Fibroblast of peridontal ligament (primary cell): ENCODE data around the gene SORCS2.

Experiments
- DNase-seq: peaks from one replicate; pipeline ENCODE4 v3.0.0-alpha.2; 2010; ENCODE audit errors: extremely low read depth

The SORCS2 gene

DNA sequence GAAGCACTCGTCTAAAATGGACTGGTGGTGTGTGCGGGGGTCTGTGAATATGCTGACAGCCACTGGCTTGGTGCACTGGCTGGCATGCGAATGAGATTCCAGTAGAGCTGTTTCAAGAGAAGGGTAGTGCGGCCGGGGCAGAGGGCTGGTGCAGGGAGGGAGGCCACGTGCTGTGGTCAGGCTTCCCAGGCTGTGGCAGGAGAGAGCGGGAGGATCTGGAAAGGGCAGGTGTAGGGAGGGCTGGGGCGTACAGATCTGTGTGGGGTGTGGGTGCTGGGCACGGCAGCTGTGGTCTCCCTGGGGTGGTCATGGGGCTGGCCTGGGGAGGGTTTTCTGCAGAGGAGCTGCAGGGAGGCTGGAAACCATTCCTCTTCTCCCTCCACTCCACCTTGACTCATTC lies 30.2 kb downstream of the SORCS2 start:
- DNase-seq = no peak

DNA sequence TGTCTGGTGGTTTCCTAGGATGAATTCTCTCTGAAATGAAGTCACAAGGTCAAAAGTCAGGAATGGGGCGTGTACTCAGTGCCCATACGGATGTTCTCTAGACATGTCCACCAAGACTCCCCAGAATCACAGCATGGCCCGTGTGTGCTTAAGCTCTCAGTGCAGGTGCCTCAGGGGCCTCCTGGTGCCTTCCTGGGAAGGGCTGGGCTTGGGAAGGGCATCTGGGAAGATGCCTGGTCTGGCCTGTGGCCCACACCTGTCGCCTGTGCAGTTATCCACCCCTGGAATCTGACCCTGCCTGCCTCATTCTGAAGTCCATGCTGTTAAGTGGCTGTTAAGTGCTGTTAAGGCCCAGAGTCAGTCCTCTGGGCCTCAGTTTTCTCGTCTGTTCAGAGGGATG lies 31.2 kb downstream of the SORCS2 start:
- no peak for DNase-seq

DNA sequence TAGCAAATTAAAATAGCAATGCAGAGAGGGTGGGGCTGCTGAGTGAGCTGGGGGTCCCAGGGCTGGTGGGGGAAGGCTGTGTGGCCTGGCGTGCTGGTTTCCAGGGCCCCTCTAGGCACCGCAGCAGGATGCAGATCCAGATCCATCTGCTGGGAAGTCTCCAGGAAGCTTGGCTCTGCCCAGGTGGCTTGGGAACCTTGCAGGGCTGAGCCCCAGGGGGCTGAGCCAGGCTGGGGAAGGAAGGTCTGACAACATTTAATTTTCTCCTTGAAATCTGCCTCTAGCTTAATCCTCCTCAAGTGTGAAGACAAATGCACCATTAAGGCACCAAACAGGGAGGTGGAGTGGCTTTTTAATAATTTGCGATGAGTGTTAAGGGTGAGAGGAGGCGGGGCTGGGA lies 31.7 kb downstream of the SORCS2 start:
- no peak for DNase-seq

DNA sequence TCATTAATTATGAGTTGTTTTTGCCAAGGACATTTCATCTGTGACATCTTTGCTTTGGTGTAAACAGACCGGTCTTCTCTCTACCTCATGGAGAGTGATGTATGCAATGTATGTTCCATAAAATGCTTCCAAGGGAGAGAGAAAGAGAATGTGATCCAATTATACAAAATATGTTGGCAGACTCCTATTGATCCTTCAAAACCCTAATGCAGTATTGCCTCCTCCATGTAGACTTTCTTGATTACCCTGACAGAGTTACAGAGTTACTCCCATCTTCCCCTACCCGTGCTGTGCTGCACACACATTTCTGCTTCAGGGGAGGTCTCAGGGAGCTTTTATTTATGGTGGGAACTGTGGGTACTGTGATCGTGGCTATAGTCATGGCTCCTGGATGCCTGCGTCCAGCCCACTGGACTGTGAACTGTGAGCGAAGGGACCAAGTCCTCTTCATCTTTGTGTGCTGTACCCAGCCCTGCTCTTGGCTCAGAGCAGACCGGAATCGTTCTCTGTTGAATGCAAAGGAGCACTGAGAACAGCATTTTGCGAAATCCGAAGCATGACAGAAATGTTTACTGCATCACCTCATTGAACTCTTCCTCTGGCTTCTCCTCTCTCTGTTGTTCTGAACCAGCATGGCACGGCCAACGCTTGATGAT lies 32.7 kb downstream of the SORCS2 start:
- no peak for DNase-seq

DNA sequence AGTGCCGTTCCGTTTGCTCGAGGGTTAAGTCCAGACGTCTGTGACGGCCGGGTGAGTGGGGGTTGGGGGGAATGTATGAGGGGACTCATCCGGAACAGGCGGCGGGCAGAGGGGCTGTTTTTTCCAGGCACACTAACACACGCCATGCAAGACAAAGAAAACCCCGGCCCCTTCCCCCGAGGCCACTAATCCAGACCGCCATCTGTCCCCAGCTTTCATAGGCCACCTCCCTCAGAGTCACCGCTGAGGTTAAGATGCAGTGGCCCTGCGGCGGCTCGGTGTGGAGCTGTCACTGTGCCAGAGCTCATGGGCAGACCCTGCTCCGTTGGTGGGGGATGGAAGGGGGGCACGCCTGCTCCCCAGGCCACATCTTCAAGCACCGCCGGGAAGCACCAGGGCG lies 34.1 kb downstream of the SORCS2 start:
- no peak for DNase-seq

DNA sequence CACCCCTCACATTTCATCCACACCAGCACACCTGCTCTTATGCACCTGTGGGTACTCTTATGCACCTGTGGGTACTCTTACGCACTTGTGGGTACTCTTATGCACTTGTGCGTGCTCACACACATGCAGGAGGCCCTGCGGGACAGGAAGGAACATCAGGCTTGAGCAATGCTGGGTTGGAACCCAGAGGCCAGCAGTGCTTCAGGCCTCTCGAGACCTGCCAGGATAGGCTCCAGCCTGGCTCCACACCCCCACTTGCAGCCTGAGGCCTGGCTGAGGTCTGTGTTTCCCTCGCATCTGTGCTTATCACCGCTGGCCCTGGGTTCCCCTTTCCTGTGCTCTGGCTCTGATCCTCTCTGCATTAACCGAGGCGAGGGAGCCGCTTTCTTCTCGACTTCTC lies 34.7 kb downstream of the SORCS2 start:
- DNase-seq = no peak

DNA sequence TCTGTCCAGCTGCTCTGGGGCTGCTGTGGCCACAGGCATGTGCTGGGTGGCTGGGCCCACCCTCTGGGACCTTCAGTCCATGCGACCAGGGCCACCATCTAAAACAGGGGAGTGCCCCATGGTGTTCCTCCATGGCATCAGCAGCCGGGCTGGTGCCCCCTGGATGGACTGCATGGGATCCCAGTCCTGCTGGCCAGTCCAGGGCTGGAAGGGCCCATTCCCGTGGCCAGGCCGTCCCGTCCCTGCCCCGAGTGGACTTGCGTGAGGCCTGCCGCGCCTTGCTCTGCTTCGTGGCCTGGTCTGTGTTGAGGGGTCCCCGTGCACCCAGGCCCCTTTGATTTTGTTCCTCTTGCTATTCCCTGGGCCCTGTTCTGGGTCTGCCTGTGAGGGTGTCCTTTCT lies 36.4 kb downstream of the SORCS2 start:
- DNase-seq = no peak

DNA sequence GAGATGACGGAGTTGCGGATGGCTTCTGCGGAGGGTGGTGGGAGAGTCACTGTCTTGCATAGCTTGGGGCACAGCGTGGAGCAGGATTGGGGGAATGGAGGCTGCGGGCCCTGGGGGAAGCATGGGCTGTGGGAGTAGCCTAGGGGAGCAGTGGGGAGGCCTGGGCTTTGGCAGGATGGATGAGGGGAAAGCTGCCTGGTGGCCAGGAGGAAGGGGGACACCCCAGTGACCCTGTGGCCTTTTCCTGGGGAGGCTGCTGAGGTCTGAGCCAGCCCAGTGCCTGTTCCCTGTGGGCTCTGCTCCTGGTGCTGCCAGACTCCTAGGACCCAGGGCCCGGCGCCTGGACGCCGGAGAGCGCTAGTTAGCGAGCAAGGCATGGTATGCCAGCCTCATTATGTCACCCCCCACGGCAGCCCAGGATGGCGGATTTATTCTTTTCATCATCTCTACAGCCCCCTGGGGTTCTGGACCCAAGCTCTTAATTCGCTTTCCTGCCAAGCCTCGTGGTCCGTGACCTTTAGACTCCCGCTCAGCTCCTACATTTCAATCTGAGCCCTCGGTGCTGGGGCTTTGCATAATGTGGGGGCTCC lies 39.8 kb downstream of the SORCS2 start:
- DNase-seq = no peak

DNA sequence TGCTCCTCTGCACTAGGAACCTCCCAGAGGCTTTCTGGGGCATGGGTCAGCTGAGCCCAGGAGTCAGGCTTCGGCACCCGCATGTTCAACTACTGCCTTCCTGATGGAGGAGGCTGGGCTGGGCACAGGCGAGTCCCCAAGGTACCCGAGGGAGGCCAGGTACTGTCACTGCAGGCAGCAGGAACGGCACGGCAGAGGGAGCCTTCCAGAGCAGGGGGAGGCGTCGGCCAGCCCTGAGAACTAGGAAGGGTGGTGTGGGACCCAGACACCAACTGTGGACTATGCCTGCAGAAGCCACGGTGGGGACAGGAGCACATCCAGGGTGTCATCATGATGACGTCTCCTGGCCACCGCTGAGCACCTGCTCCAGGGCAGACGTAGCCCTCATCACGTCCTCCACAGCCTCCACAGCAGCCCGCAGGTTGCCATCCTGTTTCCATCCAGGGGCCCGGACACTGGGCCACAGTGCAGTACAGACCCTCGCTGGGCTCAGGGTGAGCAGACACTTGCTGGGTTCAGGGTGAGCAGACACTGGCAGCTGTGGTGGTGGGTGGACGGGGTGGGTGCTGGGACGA lies 40.8 kb downstream of the SORCS2 start:
- no peak for DNase-seq

DNA sequence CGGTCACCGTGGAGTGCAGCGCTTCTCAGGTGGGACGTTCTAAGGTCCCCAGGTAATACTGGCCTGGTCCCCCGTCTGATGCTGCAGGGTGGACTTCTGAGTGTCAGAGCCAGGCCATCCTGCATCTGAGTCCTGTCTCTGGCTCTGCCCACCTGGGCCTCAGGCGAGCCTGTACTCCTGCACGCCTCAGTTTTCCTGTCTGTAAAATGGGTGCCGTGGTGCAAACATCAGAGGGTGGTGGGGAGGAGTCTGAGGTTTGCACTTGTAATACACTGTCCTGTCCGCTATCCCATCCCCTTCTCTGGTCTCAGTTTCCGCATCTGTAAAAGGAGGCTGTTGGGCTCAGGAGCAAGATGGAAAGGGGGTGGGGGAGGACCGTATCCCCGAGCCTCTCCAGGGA lies 41.3 kb downstream of the SORCS2 start:
- no peak for DNase-seq

DNA sequence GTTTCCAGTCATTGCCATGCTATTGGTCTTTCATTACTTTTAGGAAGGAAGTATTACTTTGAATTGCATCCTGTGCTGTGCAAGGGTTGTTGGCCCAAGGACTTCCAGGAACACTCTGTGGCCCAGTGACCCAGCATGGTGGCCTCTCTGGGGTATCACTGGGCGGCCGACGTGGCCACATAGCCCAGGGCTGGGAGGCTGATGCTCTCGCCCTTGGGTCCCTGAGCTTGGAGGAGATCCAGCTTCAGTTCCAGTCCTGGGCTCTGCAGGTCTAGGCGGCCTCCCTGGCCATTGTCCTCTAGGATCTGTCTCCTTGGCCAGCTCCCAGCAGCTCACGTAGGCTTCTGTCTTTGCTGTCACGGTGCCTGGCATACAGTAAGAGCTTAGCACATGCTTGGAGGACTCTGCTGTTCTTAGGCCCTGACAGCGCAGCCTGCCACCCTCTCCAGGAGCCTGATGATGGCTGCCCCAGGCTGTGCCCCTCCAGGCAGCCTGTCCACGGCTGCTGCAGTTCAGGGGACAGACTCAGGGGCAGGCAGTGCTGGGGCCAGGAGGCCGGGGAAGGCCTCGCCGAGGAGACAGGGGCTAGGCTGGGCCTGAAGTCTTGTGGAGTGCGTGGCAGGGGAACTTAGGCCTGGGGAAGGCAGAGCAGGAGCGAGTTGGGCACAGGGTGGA lies 42.2 kb downstream of the SORCS2 start:
- DNase-seq = no peak

DNA sequence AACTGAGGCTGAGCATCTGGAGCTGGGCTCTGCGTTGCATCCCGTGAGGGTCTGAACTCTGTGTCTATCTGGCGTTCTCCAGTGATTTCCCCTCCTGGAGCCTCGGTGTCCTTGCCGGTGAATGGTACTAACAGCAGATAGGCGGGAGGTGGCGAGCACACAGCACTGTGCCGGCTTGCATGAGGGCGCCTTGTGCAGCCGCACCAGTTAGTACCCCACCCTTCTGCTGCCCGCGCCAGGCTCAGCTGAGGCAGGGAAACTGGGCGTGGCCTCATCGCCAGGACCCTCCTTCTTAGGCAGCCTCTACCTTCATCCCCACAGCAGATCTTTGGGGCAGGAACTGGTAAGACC lies 42.7 kb downstream of the SORCS2 start:
- no peak for DNase-seq

DNA sequence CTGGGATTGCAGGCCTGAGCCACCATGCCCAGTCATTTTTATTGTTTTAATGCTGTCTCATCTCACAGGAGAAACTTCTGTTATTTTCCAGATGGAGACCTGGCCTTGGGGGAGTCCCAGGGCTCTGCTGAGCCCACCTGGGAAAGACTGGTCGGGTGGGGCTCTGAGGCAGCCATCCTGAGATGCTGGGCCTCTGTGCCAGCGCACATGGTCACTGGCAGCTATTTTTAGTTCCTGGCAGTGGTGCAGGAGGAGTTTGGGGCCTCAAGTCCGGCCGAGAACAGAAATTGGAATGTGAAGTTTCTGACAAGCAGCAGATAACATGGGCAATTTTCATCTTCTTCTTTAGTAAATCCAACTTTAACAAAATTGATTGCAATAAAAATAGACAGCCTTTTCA lies 44.5 kb downstream of the SORCS2 start:
- peak; percentile 4 for DNase-seq

DNA sequence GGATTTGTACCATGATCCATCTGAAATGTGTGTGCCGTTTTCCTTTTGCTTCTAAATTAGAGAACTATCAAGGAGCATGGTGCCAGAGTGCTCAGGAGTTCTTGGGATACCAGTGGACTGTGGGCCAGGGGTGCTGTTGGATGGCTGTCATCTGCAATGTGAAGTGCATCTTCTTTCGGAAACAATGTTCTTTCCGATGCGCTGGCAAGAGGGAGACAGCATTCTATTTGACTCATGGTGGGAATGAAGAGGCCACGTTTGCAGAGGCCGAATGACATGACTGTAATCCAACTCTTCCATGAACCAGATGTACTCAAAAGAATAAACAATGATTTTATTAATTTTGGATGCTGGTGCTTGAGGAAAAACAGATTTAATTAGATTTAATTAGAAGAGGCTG lies 45.5 kb downstream of the SORCS2 start:
- no peak for DNase-seq

DNA sequence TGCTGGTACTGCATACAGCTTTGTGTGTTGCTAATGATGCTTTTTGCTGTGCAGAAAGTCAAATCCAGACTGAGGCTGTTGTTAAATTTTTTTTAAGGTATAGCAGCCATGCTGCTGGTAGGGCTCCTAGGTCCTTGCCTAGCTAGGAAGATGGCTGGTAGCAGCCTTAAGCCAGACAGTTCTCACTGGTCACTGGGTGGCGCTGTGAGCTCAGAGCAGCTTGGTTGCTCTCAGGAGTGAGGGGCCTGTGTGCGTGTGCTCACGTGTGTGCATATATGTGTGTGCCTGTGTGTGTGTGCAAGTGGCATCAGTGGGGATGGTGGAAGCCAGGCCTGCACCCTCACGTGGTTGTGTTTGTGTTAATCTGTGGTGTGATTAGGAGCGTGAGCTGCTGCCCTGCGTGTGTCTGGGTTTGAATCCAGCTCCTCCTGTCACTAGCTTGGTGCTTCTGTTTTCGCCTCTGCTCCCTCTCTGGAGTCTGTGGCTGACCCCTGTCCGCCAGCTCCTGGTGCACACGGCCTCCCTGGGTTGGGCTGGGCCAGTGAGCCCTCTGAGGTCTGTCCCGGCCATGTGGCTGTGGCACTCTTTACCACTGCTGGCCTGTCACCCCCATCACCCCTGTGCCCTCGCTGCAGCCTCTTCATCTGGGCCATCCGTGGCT lies 46.1 kb downstream of the SORCS2 start:
- no peak for DNase-seq

DNA sequence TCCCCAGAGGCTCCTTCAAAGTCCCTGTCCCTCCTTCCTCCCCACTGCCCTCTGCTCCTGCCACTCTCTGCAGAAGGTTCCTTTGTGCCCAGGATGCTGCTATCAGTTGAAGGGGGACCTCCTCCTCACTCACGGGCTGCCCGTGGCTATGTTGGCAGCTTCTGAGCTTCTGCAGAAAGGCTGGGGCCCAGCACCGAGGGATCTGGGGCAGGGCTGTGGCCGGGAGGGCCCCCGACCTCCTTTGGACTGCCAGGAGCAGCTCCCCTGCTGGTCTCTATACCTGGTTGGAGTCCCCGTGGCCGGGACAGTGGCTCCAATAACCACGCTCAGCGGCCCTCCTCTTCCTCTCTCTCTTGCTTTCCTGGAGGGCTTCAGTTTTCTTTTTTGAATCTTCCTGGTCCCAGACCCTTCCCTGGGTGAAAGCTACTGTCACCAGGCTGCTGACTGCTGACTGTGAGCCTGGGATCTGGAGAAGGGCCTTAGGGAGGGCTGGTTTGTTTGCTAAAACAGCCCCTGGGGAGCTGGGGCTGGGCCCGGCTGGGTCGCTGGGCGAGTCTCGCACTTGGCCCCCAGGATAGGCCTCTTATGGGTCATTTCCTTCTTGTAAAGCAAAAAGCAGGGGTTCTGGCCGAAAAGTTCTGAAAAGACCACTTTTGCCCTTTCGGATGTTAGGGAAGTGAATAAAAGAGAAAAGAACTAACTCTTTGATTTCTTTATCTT lies 46.9 kb downstream of the SORCS2 start:
- no peak for DNase-seq

DNA sequence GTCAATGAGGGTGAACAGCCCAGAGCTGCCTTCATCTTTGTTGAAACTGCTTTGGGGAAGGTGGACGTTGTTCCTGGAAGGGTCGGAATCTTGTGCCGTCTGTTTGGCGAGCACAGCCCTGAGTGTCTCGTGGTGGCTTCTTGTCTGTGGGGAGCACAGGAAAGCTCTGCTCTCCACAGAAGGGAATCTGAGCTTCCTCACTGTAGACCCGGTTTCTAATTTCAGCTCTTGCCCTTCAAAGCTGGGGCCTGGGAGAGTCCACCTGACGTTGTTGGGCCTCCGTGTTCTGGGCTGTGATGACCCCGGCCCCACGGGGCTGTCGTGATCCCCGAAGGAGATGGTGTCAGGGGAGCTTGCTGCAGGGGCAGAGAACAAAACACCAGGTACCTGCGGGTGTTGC lies 47.5 kb downstream of the SORCS2 start:
- DNase-seq = no peak

DNA sequence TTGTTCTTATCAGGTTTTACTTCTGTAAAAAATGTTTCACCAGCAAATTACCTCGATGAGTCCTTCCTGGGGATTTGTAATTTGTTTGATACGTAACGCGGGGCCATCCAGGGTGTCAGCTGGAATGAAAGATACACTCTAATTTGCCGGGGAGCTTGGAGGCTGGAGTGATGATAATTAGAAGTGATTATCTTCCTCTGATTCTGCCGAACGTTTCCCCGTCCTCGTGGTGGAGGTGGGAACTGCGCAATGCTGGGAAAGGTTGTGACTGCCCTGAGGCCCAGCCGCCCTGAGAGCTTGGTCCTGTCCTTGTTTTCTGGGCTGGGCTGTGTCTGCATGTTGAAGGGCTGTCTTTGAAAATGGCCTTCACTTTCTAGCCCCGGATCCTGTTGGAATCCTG lies 48.0 kb downstream of the SORCS2 start:
- no peak for DNase-seq

DNA sequence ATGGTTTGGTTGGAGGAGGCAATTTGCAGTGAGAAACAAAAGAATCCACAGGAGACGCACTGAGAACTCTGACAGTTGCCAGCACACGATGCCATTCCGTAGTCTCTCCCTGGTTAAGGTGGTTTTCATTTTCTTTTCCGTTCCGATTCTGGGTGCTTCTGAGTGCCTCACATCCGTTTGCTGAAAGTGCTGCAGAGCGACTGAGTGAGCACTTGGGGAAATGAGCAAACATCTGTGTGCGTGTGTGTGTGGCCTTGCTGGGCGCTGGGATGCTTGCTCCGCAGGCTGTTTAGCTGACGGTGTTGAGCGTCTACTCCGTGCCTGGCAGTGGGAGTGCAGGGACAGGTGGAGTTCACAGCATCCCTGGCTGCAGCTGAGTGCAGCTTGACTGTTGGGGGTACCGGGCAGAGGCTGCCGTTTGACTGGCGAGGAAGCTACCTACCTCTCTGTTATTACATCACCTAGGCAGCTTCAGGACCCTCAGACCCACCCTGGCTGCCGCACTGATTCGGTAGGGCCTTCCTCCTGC lies 49.3 kb downstream of the SORCS2 start:
- DNase-seq = no peak

DNA sequence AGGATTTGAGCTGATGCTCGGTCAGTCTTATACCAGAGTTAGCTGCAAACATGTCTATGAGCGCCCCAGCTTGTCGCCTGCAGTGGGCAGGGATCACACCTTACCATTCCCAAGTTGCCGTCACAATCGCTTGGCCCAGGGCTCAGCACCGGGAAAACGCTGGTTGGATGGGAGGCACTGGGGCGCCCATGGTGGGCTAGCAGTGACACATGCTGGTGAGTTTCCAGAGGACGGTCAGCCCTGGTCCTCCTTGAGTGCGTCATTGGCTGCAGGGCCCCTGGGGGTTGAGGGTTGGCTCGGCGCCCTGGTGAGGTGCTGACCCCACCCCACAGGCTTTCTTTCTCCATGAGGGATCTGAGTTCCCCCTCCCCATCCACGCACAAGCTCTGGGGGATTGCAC lies 50.4 kb downstream of the SORCS2 start:
- DNase-seq = no peak

DNA sequence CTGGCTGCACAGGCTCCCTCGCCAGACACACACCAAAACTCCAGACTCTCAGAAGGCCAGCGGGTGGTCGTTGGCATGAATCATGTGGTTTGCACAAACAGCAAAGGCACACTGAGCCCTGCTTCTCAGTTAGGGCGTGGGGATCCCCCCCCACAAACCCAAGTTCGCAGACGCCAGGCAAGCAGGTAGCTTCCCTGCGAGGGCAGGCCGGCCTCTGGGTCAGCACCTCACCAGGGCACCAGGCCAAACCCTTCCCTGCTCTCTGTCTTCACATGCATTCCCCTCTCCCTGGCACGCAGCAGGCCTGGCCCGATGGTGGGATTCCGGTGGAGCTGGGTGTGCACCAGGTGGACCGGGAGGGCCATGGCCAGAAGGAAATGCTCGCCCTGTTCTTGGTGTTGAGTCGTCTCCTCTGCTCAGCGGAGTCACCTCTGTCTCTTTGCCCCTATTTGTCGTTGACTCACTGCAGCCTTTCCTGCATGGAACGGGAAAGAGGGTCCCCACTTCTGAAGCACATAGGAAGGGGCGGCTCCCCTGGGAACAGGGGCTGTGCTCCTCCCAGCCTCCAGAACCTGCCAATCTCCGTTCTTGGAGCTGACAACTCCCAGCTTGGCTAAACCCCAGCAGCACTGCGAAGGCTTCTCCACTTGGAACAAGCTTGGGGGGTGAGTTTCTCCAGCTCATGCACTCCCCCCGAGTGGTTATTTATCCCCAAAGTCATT lies 51.4 kb downstream of the SORCS2 start:
- no peak for DNase-seq
